Activated T-cell treated with anti-CD3 and anti-CD28 coated beads for 24 hours (primary cell): Measurements from ENCODE around the gene PCGF3.
"Not testable (repeated sequence)": the region's sequence is repeated elsewhere in the genome, so short reads cannot be mapped to it uniquely, and the experiment has no call there.

ENCODE experiments used
- DNase-seq: peaks from one replicate; pipeline ENCODE4 v3.0.0-alpha.2; 2020; ENCODE audit warnings: low read depth

Gene PCGF3

DNA sequence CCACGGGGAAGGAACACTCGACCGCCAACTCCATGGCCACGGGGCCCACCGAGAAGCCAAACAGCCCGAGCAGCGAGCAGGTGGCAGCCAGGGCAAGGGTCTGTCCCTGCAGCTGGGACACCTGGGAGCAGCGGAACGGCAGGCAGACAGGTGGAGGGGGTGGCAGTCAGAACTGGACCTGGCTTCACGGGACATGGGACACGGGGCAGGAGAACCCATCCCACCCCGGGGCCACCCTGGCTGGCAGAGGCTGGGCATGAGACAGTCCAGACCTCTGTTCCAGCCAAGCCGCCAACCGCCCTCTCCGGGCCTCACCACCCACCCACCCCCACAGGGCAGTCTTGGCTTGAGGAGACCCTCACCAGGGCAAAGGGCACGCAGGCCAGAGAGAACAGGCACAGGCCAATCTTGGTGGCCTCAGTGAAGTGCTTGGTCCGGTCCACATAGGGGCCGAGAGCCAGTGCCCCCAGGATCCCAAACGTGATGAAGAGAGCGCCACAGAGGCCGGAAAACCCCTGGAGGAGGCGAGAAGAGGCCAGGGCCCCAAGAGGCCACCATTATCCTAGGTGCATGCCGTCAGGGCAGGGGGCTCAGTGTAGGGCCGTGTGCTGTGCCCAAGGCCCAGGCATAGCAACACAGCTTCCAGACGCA is 22.3 kb upstream of the PCGF3 start:
- no peak for DNase-seq

DNA sequence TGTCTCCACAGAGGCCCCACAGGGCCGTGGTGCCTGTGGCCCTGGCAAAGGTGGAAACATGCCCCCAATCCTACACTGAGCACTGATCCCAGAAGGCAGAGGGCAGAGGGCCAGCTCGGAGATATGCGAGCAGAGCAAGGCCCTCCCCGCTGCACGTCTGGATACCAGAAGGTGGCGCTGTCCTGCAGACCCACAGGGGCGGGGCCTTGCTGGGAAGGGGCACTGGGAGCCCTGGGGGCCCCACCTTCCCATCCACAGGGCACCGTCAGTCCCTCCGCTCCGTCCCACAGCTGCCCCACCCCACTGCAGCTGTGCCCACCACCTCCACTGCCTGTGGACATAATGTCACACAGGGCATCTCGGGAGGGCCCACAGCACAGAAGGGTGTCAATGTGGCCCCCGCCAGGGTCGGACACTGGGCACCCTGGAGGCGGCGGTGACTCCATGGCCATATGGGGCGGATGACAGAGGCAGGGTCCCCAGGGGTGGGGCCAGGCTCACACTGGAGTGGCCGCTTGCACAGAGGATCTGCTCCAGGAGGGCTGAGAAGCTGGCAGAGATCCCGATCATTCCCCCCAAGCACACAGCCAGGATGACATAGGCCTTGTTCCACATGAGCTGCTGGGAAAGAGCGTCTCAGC is 21.5 kb upstream of the PCGF3 start:
- DNase-seq, result no peak

DNA sequence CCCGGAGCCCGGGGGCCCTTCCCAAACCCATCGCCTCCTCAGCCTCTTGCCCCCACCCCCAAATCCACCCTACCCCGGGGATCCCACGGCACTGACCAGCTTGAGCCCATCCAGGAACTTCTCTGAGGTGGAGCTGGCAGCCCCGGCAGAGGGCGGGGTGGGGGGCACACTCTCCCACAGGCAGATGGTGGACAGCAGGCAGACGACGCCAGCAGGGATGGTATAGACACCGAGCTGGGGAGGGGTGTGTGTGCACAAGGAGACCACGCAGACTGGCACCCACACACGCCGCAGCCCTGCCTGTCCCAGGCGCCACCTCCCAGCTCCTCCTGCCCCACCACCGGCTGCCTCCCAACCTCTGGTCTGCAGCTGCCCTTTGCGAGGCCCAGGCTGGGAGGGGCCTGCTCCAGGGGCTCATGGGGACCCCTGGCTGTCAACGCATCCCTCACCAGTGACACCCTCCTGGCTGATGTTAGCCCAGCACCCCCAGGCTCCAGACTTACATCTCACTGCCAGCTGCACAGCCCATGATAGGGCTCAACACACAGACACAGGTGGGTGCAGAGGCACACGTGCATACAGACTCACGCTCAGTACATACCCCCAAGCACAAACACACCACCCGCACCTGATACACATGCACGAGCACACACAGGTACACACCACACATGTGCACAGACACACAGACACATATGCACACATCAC is 20.9 kb upstream of the PCGF3 start:
- no peak for DNase-seq

DNA sequence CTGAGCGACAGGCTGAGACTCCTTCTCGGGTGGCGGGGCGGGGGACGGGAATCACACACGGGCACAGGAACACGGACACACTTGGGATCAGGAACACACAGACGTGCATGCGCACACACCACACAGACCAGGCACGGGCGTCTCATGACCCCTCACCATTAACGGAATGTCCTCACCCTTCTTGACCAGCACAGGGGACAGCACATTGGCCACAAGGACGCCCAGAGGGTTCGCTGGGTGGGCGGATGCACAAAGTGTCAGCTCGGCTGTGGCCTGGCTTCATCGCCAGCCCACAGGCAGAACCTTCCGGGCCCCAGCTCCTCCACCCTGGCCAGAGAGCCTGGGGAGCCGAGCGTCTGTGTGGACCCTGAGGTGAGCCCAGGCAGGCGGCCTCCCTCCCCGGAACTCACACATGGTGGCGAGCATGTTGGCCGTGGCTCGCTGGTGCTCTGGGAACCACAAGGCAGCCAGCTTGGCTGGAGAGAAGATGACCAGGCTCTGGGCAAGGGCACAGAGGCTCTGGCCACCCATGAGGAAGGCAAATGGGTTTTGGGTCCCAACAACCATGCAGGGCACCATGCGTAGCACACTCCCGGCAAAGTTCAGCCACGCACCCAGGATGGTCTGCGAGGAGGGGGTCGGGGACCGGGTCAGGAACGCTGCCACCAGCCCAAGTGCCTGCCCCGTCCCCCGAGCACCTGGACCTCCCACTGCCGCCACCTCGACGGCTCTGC is 19.8 kb upstream of the PCGF3 start:
- DNase-seq, result no peak

DNA sequence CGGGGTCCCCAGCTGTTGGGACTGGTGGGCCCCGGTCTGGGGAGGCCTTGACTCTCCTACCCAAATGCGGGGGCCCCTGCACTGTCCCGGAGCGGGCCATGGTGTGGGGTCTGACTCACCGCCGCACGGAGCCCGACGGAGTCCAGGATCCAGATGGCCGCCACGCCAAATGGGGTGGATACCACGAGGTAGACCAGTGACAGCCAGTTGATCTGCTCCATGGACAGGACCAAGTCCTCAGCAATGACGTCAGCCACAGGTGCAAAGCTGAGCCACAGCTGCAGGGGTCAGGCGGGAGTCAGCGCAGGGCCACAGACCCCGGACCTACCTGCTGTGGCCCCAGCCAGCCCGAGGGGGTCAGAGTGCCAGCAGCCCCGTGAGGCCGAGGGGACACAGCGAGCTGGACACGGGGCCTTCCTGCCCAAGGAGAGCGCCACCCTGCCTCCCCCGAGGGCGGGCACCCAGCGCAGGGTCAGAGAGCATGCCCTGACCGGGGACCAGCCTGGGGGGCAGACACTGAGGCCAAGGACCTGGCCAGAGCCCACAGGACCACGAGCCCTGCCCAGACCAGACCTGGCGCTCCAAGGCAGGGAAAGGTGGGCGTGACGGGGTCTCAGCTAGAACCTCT is 19.1 kb upstream of the PCGF3 start:
- DNase-seq, result no peak

DNA sequence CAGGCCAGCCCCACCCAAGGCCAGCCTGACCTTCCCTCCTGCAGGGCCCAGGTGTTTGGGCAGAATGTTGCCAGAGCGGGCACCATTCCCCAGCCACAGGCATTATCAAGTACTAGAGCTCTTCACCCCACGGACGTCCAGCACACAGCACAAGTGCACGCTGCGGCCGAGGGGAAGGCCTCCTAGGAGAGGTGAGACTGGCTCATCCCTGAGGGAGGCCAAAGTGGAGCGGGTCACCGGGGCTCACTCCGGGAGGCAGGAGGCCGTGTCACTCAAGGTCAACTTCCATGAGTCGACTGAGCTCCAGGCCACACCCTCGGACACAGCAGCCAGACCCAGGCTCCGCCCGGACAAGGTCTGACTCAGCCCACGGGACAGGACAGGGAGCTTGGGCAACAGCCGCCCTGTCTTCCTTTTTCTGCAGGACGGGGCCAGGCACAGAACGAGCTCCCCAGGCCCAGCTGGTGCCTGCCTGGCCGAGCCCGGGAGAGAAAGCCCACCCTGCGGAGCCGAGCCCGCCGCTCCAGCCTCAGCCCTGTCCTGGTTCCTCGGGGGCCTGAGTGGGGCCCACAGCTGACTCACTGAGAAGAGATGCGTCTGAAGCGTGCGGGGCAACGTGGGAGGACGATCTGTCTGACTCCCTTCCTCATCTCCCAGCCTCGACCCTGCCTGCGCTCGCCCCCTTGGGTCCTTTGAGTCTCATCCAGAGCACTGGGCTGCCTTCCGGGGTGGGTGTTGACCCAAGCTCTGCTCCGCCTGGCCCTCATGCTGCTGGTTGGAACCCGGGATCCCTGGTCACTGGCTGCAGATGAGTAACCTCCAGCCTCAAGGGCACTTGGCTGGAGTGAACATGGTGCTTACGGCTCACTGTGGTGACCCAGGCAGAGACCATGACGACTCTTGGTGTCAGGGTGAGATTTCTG is 18.3 kb upstream of the PCGF3 start:
- no peak for DNase-seq

DNA sequence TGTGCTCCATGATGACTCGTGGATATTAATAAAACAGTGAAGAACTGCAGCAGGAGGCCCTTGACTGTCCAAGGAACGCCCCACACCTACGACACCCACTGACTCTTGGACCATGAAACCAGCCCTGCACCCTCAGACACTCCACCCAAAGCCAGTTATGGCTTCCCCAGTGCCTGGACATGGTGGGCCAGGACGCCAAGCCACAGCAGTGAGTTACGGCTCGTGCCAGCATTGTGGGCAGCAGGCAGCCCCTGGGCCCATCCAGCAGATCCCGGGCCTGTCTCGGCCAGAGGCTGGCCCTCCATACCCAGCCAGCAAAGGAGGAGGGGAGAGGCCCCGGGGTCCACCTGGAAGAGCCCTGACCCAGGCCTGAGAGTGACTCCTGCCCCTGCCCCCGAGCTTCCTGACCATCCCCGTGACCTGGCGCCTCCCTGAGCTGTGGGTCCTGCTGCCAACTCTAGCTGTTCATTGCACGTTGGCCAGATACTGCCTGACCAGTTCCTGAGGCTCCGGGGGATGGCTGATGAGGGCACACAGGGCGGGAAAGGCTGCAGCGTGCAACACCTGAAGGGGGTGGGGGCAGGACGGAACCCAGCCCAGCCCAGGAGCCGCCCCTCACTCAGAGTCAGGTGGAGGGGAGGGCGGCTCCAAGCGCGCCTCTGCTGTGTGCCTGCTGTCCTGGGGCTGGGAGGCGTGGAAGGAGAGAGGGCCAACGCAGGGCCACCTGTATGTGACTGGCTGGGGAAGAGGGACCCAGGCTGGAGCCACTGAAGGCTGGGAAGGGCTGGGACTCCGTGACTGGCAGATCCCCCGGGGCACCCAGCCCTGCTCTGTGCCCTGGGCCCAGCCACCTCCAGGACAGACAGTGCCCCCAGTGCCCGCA is 17.4 kb upstream of the PCGF3 start:
- DNase-seq, result no peak

DNA sequence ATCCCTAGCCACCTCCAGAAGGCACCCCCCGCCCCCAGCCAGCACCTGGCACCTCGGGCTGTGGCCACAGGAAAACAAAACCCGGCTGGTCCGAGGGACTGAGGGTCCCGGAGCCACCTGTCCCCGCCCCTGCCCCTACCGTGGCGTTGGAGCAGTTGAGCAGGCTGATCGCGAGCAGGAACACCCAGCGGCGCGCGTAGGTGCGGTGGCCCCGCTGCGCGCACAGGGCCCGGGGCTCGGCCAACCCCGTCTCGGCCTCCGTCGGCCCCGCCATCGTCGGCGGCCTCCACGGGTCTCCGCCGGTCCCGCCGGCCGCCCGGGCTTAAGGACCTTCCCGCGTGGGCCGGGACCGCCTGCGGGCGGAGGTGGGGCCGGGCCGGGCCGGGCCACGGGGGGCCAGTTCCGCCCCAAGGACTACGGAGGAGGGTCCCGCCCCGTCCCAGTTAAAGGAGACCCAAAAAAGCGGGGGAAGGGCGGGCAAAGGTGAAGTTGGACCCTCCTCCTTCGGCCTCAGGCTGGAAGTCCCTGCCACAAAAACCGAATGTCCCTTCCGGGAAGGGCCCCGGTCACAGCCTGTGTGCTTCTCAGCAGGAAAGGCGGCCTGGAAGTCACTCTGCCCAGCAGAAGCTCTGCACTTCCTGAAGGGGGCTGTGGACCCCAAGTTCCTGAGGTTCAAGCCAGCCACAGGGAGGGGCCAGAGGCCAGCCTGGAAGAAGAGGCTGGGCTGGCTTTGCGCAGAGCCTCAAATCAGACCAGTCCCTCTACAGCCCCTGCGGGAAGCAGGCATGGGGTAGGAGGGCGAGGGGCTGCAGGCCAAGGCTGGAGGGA is 16.6 kb upstream of the PCGF3 start, which contains the start of gene SLC49A3:
Gene SLC49A3, minus strand, starts transcription at position 298 of the 828 bp plus-strand sequence. Its CDS starts 24 bp downstream, at position 274.
- no peak for DNase-seq

DNA sequence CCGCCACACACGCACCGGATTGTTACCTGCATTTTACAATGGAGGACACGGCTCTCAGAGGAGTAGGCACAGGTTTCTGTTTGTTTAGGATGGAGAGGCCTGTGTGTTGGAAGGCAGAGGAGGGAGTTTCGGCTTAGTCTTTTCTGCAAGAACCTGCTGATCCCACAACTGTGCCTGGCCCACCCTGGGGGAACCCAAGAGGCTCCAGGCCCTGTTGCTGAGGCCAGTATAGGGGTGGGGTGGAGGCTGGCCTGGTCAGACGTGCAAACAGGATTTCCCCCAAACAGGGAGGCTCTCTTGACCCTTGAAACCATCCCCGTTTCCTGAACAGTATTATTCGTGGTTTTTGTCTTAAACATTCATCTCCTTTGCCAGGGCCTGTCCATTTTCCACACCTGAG is 15.9 kb upstream of the PCGF3 start:
- no peak for DNase-seq

DNA sequence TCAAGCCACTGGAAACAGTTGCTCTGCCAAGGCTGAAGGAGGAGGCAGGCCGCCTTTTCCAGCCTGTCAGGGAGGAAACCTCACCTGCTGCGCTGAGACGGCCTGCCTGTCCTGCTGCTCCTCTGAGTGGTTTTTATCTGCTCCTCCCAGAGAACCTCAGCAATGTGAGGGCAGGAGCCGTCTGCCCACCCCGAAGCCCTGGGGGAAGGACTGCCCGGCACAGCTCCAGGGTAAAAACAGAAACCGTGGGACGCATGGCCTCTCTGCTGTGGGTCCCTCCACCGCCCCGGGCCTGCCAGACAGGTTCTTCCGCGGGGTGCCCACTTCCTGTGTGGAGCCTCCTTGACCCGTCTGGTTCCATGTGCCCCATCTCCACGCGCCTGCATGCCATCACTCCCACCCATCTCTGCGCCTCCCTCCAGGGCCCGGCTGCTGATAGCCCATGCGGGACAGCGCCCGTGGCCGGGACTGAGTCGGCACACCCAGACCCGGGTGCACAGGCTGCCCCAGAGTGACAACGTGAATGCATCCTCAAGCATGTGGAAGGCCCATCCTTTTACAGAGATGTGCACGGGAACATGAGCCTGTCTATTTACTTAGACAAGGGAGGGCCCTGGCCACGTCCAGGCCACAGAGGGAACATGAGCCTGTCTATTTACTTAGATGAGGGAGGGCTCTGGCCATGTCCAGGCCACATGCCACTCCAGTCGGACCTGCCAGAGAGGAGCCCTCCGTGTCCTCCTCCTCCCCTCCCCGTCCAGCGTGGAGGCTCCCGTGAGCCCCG is 12.7 kb upstream of the PCGF3 start:
- DNase-seq, result no peak

DNA sequence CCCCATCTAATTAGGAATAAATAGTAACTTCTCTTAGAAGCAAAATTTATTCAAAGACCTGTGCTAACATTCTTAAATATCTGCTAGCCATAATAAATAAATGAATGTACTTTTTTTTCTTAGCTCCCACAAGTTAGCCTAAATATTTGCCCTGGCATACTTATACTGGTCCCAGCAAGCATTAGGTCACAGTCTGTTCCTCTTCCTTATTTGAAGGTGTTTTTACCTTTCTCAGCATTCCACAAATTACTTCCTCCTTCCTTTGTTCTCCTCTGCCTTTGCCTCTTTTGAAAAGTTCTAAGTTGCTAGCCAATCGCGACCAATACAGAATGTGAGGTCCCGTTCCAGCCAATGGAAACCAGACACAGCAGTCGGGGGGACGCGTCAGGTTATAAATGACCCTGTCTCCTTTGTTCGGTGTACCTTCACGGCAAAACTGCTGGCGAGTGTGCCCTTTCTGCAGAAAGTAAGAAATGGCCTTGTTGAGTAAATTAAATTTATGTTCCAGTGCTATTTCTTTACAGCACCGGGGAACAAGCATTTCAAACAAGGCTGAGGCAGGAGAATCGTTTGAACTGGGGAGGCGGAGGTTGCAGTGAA is 11.2 kb upstream of the PCGF3 start:
- not testable (repeated sequence) for DNase-seq

DNA sequence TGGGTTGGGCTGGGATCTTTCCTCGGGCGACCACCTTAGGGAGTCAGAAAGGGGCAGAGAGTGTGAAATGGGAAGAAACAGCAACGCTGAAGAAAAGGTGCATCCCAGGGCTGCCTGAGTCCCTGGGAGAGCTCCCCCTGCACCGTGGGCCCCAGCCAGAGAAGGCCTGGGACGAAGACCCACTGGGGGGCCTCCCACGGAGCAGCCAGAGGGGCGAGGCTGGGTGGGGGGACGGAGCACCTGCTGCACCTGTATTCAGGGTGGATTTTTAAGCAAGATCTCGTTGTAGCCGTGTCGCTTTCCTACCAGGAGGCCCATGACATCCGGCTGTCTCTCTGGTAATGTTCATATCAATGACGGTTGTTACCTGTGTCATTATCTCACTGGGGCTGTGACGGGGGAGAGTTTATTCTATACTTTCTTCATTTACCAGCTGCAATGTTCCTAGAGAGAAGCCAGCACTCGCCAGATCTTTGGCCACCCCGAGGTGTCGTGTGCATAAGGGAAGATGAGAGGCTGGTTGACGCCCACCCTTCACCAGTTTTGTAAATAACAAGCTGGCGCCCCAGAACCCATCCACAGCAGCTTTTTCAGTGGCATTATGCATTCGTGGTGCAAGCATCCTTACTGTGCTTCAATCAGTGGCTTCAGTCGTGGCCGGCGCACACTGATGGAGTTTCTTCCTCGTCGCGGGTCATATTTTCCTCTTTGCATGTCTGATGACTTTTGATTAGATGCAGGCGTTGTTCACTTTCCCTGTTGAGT is 5.6 kb upstream of the PCGF3 start:
- DNase-seq, result no peak

DNA sequence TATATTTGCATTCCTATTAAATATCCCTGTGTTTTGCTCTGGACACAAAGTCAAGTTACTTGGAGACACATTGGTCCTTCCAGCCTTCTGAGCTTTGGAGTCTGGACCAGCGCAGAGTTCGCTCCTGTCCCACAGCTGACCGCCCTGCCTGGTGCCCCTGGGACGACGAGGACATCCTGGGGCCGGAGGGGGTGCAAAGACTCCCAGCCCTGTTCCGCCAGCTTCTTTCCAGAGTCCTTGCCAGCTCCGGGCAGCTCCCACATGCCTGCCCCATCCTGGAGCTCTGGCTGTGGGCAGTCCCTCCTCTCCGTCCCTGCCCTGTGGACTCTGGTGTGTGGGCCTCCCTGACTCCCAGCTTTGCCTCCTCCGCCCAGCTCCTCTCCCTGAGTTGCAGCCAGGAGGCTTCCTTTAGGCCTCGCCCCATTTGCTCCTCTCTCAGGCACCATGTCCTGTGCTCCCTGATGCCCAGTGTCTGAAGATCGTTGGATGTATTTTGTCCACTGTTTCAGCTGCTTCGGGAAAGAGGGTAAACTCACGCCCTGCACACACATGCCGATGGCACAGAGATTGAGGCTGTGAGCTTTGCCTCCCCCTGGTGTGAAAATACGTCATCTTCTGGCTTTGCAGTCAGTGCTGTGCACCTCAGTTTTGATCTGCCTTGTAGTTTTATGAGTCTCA is 4.9 kb upstream of the PCGF3 start:
- DNase-seq, result no peak

DNA sequence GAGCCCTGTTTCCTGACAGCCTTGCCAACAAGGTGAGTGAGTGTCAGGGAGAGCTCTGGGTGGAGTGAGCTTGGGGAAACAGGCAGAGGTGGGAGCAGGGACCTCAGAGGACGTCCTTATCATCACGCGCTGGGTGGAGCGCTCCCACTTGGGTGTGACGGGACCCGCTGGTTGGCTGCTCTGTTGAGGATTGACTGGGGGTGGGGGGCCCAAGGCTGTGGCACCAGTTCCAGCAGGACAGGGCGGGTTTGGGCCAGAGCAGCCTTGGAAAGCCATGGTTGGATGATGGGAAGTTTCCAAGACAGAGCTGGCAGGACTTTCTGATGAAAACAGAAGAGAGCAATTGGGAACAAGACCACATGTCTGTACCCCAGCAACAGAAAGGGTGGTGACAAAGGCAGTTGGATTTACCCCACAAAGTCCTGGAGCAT is 3.0 kb upstream of the PCGF3 start:
- no peak for DNase-seq

DNA sequence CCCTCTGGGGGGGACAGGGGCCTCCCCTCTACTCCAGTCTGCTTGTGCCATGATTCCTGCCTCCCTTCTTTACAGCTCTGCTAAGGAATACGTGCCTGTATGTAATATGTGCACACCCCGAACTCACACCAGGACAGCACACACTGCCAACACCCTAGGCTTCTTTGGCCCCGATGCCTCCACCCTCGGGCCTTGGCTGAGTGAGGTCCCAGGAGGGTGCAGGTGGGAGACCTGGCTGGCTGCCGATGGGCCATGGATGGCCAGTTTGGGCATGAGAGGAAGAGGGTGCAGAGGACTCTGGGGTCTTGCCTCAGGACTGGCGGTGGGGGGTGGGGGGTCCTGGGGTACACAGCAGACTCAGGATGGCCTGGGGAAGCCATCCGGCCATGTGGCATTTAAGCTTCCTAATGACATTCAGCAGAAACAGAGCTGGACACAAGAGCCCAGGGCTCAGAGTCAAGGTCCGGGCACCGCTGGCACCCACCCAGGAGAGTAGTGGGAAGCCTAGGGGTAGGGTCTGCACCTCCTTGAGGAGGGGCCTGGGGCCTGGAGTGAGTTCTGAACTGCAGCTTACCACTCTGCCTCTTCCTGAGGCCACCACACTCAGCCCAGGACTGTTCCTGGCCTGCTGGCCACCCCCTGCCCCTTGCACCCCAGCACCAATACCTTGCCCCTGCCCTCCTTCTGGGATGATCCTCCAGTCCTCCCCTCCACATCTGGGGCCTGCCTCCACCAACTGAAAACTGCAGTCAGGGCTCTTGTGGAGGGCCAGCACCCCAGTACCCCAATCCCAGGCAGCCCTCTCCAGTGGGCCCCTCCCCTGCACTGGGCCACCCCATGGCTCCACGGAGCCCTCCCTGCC is 2.1 kb upstream of the PCGF3 start:
- DNase-seq, result no peak
